ENCODE data around the gene LINGO4.

LINGO4 gene, protein sequence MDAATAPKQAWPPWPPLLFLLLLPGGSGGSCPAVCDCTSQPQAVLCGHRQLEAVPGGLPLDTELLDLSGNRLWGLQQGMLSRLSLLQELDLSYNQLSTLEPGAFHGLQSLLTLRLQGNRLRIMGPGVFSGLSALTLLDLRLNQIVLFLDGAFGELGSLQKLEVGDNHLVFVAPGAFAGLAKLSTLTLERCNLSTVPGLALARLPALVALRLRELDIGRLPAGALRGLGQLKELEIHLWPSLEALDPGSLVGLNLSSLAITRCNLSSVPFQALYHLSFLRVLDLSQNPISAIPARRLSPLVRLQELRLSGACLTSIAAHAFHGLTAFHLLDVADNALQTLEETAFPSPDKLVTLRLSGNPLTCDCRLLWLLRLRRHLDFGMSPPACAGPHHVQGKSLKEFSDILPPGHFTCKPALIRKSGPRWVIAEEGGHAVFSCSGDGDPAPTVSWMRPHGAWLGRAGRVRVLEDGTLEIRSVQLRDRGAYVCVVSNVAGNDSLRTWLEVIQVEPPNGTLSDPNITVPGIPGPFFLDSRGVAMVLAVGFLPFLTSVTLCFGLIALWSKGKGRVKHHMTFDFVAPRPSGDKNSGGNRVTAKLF

DNA sequence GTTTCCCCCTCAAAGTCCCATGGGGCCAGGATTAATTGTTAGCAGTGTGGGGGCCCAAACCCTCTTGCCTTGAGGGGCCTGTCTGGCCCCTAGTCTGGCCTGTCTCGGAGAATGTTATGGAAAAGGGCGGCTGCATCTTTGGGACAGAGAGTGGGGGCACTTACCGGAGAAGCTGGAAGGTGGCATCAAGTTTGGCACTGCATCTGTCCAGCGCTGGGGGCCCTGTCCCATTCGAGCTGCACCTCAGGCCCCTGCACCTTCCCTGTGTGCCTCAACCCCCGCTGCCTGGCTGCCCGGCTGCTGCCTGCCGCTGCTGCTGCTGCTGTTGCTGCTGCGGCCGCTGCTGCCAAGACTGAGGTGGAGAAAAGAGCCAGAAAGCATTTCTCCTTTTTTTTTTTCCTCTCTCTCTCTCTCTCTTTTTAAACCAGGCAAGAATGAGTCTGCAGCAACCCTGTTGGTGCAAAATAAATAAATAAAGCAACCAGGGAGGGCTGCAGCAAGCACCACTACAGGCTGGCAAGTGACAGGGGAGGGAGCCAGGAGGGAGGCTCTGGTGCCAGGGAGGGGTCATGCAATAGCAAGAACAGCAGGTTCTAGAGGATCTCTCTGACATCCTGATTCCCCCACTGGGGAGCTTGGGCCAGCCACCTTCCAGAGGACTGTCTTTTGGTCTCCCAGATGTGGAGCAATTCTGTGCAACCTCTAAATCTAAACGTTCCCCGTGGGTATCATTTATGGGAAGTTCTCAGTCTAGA lies at the start of gene LINGO4:
Gene LINGO4, minus strand, starts transcription at position 354 of the 755 bp plus-strand sequence. CDS start 2,715 bp downstream, outside the sequence.
- no peak for DNase-seq

DNA sequence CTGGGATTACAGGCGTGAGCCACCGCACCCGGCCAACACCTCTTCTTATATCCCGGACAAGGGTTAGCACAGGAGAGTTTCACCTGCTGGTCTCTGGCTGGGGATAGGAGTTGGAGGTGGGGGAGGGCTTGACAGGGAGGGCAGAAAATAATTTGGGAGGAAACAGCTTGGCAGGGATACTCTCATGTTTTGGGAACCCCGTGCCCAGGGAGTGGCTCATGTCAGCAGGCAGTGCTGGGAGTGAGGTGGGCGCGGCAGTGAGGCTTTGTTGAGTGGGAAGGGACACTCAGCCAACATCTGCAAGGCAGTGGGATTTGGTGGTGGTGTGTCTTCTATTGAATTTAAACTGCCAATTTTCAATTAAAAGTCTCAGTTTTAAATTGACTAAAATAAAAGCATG lies 49.4 kb upstream of the LINGO4 start:
- no peak for DNase-seq

DNA sequence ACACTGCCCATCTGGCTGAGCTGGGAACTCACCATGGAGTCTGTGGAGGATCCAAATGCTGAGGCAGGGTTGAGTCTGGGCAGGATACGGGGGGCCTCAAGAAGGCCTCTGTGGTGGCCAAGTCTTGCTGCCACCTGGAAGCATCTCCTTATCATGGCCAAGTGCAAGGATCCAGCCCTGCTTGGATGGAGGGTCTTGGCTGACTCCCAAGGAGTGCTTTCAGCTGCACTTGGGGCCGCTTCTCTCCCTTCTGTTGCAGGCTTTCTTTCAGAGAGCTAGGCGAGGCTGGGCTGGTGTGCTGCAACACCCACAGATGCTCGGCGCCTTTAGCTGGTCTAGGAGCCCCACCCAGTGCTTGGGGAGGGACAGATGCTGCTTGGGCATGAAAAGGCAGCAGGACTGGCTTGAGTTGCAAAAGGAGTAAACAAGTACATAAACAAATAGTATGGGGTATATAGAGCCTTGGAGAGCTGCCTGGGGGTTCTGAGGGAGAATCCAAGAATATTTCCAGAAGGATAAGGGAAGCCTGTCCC lies 48.3 kb upstream of the LINGO4 start, which contains the start of gene THEM5:
Gene THEM5, minus strand, starts transcription at position 302 of the 533 bp plus-strand sequence. Its CDS starts 147 bp downstream, at position 155.
- no peak for DNase-seq

DNA sequence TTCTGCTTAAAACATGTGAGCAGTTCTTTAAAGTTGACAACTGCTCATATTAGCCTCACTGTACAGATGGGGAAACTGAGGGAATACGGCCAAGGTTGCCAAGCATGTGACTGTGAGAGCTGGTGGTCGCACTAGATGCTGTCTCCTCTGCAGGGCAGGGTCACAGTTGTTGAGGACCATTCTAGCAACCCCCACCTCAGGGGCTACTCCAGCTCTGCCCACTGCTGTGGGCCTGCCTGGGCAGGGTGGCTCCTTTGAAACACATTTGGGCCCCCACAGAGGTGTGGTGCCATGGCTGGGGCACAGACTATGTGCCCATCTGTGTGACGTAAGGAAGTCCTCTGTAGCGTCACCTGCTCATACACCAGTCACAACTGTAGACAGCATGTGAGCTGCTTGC lies 47.5 kb upstream of the LINGO4 start:
- DNase-seq, result no peak

DNA sequence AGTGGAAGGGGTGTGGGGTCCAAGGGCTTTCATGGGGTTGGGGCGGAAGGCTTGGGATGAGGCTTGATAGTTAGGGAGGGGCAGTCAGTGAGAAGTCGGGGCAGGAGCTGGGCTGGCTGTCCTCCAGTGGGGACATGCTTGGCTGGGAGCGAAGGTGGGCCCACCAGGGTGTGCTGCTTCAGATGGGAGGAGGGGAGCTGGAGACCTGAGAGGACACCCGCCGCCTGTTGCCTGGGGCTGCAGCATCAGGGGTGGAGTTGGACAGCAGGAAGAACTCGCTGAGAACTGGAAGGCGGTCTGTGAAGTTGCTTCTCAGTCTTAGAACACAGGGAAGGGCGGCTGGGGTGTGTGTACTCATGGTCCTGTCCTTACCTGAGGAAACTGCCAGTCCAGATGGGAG lies 46.7 kb upstream of the LINGO4 start:
- no peak for DNase-seq

DNA sequence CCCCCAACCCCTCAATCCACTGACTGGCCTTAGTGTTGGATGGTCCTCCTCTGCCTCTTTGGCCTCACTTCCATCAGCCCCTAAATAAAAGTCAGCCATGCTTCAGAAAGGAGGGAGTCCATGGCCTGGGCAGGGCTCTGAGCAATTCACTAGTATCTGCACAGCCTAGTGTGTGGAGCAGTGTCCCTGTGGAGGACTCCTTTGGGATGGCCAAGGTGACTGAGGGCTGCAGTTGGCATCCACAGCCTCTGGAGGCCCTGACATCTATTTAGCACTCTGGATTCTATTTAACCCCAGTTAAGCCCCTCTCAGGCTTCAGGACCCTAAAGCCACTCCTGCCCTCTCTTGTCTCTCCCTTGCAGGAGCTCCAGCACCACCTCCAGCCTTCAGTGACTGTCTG lies 44.7 kb upstream of the LINGO4 start:
- no peak for DNase-seq

DNA sequence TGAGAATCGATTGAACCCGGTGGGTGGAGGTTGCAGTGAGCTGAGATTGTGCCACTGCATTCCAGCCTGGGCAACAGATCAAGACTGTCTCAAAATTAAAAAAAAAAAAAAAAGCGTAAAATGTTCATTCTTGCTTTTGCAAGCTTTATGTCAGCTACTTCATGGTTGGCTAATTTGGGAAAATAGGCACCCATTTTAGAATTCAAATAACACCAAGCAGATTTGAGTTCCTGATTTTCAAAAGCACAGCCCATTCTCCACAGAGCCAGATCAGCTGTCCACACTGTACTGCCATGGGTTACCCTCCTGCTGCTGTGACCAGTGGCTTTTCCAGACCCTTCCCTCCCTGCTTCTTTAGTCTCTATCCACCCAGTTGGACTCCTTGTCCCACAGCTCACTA lies 43.9 kb upstream of the LINGO4 start:
- no peak for DNase-seq

DNA sequence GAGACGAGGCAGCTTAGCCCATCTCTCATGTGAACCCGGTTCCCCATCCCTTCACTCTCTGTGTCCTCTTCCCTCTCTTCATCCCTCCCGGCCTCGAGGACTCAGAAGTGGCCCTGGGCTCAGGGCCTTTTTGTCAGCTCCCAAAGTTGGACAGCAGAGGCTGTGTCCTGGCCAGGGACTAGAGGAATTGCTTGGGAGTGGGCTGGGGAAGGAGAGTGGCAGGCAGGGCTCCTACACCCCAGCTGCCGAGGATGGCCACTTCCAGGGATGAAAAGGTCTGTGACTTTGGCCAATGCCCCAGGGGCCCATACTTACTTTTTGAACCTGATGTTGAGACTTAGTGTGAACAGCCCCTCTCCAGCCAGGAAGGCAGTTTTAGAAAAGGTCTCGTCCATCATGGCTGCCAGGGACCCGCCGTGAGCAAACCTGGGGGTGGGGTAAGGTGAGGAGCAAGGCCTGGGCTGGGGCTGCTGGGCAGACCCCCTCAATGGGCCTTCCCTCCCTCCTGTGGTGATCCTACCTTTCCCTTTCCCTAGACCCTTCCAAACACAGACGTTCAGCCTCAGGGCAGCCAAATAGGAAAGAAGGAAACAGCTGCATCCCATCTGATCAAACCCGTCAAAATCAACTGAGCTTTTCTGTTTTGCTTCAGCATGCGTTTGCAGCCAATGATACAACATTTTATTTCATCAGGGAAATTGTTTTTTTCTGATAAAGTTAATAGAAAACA lies 42.8 kb upstream of the LINGO4 start:
- no peak for DNase-seq

DNA sequence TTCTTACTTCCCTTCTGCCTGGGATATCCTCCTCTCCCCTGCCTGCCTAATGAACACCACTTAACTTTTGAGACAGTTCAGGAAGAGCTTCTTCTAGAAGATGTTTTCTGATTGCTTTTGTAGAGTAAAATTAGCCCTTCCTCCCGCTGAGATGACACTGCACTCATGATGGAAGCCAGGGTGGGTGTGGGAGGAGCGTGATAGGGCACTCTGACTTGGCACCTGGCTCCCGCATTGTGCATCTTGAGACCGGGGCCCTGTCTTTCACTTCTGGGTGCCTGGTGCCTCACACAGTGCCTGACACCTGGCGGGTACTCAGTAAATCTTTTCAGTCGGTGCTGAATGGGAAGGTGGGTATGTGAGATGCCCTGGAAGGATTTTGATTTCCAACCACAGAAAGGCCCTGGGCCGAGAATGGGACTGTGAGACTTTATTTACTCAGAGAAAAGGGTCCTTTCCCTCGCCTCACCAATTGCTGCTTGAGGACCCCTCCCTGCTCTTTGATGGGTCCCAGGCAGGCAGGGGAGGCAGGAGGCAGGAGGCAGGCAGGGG lies 41.5 kb upstream of the LINGO4 start:
- no peak for DNase-seq

DNA sequence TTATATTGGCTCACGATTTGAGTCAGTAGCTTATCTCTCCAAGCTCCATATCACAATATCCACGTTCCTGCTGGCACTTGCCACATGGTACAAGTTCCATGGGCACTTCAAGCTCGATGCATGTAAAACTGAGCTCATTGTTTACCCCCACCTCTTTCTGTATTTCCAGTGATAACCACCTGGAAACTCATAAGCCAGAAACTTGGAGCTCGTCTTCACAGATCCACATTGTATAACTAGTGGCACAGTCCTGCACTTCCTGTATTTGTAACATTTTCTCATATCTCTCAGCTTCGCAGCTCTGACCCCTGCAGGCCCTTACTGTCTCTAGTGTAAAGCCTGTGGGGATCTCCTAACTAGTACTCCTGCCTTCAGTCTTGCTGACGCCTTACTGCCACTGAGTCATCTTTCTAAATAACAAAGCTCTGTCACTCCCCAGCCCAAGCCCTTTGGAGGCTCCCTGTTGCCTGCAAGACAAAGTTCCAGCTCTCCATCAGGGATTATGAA lies 40.9 kb upstream of the LINGO4 start:
- DNase-seq, result no peak

DNA sequence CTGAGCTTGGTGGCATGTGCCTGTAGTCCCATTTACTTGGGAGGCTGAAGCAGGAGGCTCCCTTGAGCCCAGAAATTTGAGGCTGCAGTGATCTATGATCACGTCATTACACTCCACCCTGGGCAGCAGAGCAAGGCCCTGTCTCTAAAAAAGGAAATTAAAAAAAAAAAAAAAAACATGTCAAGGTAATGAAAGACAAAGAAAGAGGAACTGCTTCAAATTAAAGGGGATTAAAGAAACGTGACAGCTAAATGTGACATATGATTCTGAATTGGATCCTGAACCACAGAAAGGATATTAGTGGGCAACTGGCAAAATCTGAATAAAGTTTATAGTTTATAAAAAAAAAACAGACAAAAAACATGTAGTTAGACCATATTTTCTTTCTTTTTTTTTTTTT lies 38.2 kb upstream of the LINGO4 start:
- no peak for DNase-seq

DNA sequence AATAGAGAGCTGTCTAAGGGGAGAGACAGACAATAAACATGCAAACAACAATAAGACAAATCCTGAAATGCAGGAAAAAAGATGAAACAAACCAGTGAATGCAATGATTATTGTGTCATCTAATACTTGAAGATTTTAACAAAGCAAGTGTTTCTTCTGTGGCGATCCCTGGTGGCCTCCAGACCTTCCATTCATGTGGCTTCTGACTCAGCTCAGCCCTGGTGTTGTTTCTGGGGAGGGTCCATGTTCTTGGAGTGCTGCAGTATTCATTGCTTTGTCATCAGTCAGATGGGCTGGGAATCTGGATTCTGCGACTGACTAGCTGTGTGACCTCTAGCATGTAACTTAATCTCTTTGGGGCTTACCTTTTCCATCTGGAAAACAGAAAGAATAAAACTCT lies 35.9 kb upstream of the LINGO4 start:
- DNase-seq, result no peak

DNA sequence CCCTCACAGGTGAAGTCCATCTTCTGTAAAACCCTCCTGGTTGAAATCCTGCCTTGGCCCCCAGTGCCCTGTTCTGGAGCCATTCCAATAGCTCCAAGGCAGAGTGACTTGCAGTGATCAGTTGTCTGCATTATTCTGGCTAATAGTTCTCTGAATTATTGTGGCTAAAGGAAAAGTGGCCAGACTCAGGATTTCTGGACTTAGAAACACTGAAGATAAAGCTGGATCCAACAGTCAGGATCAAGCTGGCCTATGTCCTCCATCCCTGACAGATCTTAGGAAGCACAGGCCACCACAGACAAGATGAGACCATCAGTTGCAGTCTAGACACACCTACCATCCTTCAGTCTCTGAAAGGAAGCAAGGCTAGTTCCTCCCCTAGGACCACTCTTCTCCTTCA lies 35.2 kb upstream of the LINGO4 start:
- no peak for DNase-seq

DNA sequence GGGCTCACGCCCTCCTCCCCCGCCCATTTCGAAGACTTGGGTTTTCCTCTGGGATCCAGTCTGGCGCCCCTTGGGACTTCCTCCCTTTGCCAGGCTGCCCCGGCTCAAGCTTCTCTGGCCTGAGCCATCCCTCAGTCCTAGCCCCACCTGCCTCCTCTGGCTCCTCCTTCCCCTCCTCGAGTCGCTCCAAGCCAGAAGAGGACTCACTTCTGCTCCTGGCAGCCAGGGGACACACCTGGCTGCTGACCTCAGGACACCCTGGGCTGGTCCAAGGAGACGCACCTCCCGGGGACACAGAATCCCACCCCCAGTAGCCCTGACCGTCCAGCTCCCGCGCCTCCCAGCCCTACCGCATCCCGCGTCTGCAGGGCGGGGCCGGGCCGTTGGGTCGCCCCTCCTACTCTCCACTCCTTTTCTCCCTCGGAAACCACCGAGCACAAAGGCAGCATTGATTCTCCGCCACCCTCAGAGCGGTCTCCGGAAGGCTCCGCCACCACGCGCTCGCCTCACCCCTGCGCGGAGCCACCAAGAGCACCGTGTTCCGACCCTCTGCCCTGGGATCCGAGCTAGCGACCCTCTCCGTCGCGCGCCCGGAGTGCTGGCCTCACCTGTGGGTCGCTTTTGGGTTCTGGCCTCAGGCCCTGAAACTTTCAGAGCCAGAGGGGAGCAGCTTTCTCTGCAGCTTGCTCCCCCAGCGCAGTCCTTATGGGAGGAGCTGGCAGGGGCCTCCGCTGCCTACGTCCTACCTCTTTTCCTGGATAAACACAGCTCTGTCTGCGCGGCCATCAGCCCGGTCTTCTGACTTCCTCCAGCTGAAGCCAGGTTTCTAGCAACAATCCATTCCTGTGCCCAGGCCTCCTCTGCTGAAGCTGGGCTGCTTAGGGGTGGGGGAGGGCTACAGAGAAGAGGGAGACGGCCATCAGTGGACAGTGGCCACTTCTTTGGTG lies 34.5 kb upstream of the LINGO4 start, which contains the start of gene C2CD4D:
Gene C2CD4D, minus strand, starts transcription at position 364 of the 947 bp plus-strand sequence. CDS start 831 bp downstream, outside the sequence.
- DNase-seq, result peak; percentile 52

DNA sequence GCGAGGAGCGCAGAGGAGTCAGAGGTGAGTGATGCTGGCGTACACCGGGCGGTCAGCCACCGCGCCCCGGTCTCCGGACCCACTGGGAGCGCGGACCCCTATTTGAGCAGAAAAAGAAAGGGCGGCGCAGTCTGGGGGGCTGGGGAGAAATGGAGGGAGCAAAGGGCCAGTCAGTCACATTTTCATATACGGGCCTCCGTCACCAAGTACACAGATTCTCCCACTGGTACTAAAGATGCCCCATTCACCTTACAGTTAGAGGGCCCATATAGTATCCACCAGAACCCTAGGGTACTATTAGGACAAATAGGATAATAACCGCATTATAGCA lies 33.8 kb upstream of the LINGO4 start:
- no peak for DNase-seq

DNA sequence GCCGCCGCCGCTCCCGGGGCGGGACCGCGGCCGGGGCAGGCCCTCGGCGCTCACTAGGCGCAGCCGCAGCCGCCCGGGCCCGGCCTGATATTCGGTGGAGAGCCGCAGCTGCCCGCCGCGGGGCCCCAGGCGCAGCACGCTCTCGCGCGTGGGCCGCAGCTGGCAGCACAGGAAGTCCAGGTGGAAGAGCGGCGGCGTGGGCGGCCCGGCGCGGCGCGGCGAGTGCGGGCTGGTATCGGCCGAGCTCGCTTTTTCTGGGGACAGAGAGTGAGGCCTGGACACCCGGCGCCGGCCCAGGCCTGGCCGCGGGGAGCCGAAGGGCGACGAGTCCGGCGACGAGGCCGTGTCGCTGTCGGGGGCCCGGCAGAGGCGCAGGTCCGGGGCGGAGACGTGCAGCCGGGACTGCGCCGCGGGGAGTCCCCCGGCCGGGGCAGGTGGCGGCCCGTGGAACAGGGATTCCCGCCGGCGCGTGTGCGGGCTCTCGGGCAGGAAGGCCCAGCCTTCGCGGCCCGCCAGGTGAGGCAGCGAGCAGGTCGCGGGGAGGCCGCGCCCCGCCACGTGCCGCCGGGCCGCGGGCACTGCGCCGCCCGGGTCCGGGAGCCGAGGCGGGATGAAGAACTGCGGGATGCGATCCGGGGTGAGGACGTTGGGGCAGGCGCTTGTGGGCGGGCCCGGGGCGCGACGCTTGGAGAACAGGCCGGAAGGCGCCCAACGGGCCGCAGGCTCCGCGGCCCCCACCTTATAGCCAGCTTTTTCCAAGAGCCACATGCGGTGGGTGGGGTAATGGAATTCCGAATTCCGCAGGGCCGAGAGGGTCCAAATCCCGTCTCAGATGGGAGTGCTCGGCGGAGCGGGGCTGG lies 33.2 kb upstream of the LINGO4 start:
- no peak for DNase-seq

DNA sequence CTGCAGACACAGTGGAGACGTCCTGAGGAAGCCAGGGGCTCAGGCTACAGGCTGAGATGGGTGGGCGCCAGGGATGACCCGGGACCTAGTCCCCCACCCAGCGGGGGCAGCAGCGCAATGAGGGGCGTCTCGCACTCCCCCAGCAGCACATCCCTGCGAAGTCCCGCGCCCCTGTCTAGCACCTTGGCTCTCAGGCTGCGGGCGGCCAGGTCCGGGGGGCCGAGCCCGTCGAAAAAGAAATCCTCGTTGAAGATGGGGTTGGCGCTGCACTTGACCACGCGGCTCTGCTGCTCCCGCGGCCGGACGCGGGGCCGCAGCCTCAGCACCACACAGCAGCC lies 32.6 kb upstream of the LINGO4 start:
- no peak for DNase-seq

DNA sequence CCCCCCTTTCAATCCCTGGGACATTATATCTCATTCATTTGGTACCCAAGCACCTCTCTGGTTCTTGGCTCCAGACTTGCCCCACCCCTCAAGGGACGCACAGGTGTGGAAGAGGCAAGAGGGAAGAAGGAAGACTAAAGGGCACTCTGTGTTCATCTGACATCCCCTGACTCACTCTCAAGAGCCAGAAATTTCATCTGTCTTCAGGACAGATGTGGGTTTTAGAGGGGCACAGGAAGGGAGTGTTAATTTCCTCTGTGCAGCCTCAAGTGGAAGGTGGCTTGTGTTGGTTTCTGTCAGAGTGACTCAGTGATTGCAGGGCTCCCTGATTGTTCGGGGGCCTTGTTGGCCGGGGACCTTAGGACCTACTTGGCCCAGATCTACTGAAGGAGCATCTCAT lies 32.0 kb upstream of the LINGO4 start:
- no peak for DNase-seq

DNA sequence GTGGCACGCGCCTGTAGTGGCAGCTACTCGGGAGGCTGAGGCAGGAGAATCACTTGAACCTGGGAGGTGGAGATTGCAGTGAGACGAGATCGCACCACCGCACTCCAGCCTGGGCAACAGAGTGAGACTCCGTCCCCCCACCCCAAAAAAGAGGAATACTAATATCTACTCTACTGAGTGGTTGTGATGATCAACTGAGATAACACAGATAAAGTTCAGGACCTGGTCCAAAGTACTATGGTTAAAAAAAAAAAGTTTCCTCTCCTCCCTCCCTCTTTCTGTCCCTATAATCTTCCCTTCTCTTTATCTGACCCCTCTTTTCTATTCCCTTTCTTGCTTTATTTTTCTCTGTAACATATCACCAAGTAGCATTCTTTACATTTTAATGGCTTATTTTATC lies 30.4 kb upstream of the LINGO4 start:
- DNase-seq, result no peak

DNA sequence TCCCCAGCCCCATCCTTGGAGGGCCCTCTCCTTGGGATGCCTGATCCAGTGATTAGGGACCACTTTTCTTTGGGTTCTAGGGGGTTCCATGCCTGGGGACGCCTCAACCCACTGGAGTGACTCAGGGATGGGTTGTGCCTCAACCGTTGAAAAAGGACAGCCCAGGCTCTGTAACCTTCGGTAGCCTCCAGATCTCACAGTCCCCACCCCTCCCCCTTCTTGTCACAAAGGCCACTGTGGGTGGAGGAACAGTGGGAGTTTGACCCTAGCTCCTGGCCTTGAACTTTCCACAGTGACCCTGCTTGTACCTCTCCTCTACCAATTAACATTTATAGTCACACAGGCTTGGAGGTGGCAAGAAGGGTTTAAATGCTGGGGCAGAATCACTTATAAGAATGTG lies 29.0 kb upstream of the LINGO4 start:
- no peak for DNase-seq
